ENCODE measurements around the gene CLSTN3.

DNA sequence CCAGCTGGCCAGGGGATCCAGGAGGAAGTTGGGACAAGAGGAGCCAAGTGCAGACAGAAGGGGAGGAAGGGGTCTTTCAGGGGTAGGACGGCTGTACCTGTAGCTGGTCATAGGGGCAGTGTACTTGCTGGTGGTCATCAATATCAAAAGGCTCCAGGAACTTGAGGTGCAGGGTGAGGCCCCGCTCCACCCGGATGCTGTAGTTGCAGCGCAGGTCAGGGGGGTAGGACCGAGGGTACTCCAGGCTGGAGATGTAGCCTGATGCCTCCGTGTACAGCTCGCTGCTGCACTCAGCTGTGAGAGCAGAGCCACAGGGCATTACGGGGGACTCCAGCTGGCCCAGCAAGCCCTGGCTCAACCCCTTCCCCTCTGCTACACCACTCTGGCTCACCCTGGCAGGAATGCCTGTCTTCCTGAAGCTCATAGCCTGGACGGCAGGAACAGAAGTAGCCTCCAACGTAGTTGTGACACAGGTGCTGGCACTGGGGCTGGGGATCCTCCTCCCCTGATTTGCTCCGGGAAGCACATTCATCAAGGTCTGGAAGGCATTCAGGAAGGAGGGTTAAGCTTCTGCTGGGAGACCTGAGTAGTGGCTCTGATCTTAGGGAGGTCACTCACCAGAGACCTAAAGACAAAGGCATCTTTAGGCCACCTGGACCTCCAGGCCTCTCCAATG is 40.8 kb upstream of the CLSTN3 start:
- TF ChIP-seq, protein P1, sequence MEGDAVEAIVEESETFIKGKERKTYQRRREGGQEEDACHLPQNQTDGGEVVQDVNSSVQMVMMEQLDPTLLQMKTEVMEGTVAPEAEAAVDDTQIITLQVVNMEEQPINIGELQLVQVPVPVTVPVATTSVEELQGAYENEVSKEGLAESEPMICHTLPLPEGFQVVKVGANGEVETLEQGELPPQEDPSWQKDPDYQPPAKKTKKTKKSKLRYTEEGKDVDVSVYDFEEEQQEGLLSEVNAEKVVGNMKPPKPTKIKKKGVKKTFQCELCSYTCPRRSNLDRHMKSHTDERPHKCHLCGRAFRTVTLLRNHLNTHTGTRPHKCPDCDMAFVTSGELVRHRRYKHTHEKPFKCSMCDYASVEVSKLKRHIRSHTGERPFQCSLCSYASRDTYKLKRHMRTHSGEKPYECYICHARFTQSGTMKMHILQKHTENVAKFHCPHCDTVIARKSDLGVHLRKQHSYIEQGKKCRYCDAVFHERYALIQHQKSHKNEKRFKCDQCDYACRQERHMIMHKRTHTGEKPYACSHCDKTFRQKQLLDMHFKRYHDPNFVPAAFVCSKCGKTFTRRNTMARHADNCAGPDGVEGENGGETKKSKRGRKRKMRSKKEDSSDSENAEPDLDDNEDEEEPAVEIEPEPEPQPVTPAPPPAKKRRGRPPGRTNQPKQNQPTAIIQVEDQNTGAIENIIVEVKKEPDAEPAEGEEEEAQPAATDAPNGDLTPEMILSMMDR (IDR thresholded peaks at IDR 0.05): no peak
- TF ChIP-seq EZH2 (IDR thresholded peaks at IDR 0.05; ENCODE audit: borderline replicate concordance, insufficient read depth, low read depth, low read length, poor library complexity, severe bottlenecking): no peak
